PFSK-1 (cell line): ENCODE results near the gene OSM.

Experiments used
- POLR2AphosphoS5 ChIP-seq: IDR thresholded peaks from 2 replicates; pipeline ENCODE4 v1.6.1; 2012; ENCODE audit warnings: low read depth, mild to moderate bottlenecking, control low read depth, low read length, moderate library complexity
- REST ChIP-seq, 2 experiments: IDR thresholded peaks; 2 replicates each; pipeline versions ENCODE4 v1.6.1 to v1.8.0; 2011 to 2012; ENCODE audit warnings: low read depth in 2 of 2, low read length in 2 of 2, control low read depth in 1 of 2, inconsistent platforms in 1 of 2, mild to moderate bottlenecking in 1 of 2, moderate library complexity in 1 of 2; ENCODE audit not compliant: insufficient read depth in 1 of 2
- SIN3A ChIP-seq: IDR thresholded peaks from 2 replicates; pipeline ENCODE4 v1.6.1; 2012; ENCODE audit warnings: mild to moderate bottlenecking, low read length, moderate library complexity, borderline replicate concordance; ENCODE audit not compliant: insufficient read depth
- TAF1 ChIP-seq: IDR thresholded peaks from 2 replicates; pipeline ENCODE4 v1.6.1; 2012; ENCODE audit warnings: low read length, control low read depth, borderline replicate concordance; ENCODE audit not compliant: insufficient read depth

DNA sequence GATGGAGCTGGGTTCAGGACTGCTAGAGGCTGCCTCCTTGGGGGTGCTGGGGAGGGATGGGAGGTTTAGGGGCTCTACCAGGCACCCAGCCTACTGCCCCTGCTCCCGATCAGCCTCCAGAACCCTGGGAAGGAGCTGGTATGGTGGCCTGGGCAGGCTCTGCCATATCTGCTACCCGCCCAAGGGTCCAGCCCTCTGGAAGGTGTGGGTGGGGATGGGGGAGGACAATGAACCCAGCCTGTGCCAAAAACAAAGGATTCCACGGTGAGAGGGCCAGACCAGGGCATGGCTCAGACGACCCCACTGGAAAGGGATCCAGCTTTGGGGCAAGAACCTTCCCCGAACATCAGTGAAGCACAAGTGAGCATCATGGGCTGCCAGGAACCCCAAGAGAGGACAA is 19.7 kb upstream of the OSM start:
- TF ChIP-seq POLR2AphosphoS5: no peak
- TF ChIP-seq TAF1: no peak
- TF ChIP-seq SIN3A: no peak
- no peak for TF ChIP-seq REST (IDR thresholded peaks at IDR 0.05; ENCODE audit: insufficient read depth in 1 of 2, low read depth in 2 of 2, low read length in 2 of 2)
